K562 (cell line): ENCODE results near the gene ERRFI1. TPM values are rescaled to one million over a fixed set of nuclear protein-coding genes. Genes with fewer than 3 reads are reported as not detected.

Experiments used
- CC2D1A ChIP-seq: fragments of 450-650 bp; IDR thresholded peaks from 2 replicates; pipeline ENCODE4 v1.6.1; 2017; ENCODE audit warnings: mild to moderate bottlenecking
- ZSCAN29 ChIP-seq: fragments of 450-650 bp; IDR thresholded peaks from 2 replicates; pipeline ENCODE4 v1.6.1; 2017
- polyA plus RNA-seq, 8 experiments: library from polyadenylated mRNA; depleted of rRNA in 4 of 8; stranded (reverse) in 5 of 8; unstranded in 3 of 8; fragments of >200 nt; fragmentation: Nextera tagmentation in 2 of 8; fragmentation: Illumina TruSeq in 1 of 8; extraction: Ambion mirVana in 2 of 8; extraction: Trizol in 1 of 8; gene quantifications; 2 replicates each; pipeline versions ENCODE4 v1.2.1 to v1.2.3, GENCODE V29; 2011 to 2014; ENCODE audit warnings: inconsistent platforms in 1 of 8, missing spikeins in 1 of 8
- total RNA-seq, 7 experiments: library from RNA; depleted of rRNA in 6 of 7; stranded (reverse); fragments of >200 nt in 6 of 7; fragmentation: Illumina TruSeq in 2 of 7; extraction: Trizol in 2 of 7; gene quantifications; 2 replicates each; pipeline versions ENCODE4 v1.2.1 to v1.2.3, GENCODE V29; 2011 to 2021; ENCODE audit warnings: low replicate concordance in 1 of 7
- TF ChIP-seq, protein P1 (sequence below), 2 experiments: fragments of 450-650 bp in 1 of 2; sonication (generic) in 1 of 2; formaldehyde crosslinking in 1 of 2; IDR thresholded peaks; 2 replicates each; pipeline versions ENCODE4 v1.7.1 to v1.9.0; 2016 to 2022; ENCODE audit warnings: inconsistent platforms in 1 of 2, mild to moderate bottlenecking in 1 of 2, missing genetic modification reagents in 1 of 2

Gene ERRFI1
- total and polyA plus RNA-seq, 9 of the 15 experiments (the other 6 are each of a cell fraction or from before 2014, with no cell fraction given), result 0.67 to 4.4 (median 1.1) TPM

DNA sequence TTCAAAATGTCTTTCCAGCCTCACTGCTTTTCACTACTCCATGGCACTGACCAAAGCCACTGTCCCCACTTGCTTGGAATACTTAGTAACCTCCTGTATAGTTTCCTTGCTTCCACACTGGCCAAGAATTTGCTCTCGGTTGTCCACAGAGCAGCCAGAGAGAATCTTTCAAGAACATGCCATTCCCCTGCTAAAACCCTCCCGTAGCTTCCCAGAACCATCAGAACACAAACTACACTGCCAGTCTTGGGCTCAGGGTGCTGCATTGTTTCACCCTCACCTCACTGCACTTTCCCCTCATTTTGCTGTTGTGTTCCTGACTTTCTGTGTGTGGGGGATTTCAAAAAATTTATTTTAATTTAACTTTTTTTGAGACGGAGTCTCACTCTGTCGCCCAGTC is 25.5 kb upstream of the ERRFI1 start (continued):
- TF ChIP-seq, protein P1, sequence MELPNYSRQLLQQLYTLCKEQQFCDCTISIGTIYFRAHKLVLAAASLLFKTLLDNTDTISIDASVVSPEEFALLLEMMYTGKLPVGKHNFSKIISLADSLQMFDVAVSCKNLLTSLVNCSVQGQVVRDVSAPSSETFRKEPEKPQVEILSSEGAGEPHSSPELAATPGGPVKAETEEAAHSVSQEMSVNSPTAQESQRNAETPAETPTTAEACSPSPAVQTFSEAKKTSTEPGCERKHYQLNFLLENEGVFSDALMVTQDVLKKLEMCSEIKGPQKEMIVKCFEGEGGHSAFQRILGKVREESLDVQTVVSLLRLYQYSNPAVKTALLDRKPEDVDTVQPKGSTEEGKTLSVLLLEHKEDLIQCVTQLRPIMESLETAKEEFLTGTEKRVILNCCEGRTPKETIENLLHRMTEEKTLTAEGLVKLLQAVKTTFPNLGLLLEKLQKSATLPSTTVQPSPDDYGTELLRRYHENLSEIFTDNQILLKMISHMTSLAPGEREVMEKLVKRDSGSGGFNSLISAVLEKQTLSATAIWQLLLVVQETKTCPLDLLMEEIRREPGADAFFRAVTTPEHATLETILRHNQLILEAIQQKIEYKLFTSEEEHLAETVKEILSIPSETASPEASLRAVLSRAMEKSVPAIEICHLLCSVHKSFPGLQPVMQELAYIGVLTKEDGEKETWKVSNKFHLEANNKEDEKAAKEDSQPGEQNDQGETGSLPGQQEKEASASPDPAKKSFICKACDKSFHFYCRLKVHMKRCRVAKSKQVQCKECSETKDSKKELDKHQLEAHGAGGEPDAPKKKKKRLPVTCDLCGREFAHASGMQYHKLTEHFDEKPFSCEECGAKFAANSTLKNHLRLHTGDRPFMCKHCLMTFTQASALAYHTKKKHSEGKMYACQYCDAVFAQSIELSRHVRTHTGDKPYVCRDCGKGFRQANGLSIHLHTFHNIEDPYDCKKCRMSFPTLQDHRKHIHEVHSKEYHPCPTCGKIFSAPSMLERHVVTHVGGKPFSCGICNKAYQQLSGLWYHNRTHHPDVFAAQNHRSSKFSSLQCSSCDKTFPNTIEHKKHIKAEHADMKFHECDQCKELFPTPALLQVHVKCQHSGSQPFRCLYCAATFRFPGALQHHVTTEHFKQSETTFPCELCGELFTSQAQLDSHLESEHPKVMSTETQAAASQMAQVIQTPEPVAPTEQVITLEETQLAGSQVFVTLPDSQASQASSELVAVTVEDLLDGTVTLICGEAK (IDR thresholded peaks at IDR 0.05), result no peak
- TF ChIP-seq, protein P1 (CRISPR knock-in tag; IDR thresholded peaks at IDR 0.05), result no peak
- TF ChIP-seq CC2D1A, result no peak
- TF ChIP-seq ZSCAN29, result no peak
